ENCODE data around the gene STIM1.

The STIM1 gene

GRCh38 chr11:3925513-3925912 is 70.0 kb downstream of the STIM1 start:
- no peak for DNase-seq

GRCh38 chr11:3926458-3927095 is 71.1 kb downstream of the STIM1 start:
- no peak for DNase-seq

- DNase-seq: no peak
Observed at GRCh38 chr11:3927129-3927796, 71.8 kb downstream of the STIM1 start.

- DNase-seq: no peak
Observed at GRCh38 chr11:3929232-3929631, 73.8 kb downstream of the STIM1 start.

GRCh38 chr11:3929649-3930048 is 74.2 kb downstream of the STIM1 start:
- DNase-seq: no peak

GRCh38 chr11:3932698-3933097 is 77.2 kb downstream of the STIM1 start:
- DNase-seq: no peak

- DNase-seq: no peak
Observed at GRCh38 chr11:3933165-3933628, 77.7 kb downstream of the STIM1 start.

GRCh38 chr11:3934658-3935057 is 79.2 kb downstream of the STIM1 start:
- DNase-seq: no peak

- DNase-seq: no peak
Observed at GRCh38 chr11:3936517-3936916, 81.1 kb downstream of the STIM1 start.

GRCh38 chr11:3939211-3939610 is 83.7 kb downstream of the STIM1 start:
- DNase-seq: no peak

GRCh38 chr11:3939651-3940190 is 84.3 kb downstream of the STIM1 start:
- DNase-seq: no peak

- no peak for DNase-seq
Observed at GRCh38 chr11:3942160-3942955, 86.9 kb downstream of the STIM1 start.

- no peak for DNase-seq
Observed at GRCh38 chr11:3942956-3943497, 87.6 kb downstream of the STIM1 start.

GRCh38 chr11:3944198-3944597 is 88.7 kb downstream of the STIM1 start:
- DNase-seq: no peak

- DNase-seq: no peak
Observed at GRCh38 chr11:3946455-3947017, 91.1 kb downstream of the STIM1 start.

GRCh38 chr11:3947061-3947460 is 91.6 kb downstream of the STIM1 start:
- DNase-seq: no peak

GRCh38 chr11:3949125-3949524 is 93.7 kb downstream of the STIM1 start:
- no peak for DNase-seq

GRCh38 chr11:3950996-3951660 is 95.7 kb downstream of the STIM1 start:
- DNase-seq: no peak

- DNase-seq: no peak
Observed at GRCh38 chr11:3952715-3953114, 97.3 kb downstream of the STIM1 start.

- no peak for DNase-seq
Observed at GRCh38 chr11:3953327-3953726, 97.9 kb downstream of the STIM1 start.

- no peak for DNase-seq
Observed at GRCh38 chr11:3954448-3955298, 99.2 kb downstream of the STIM1 start.

- no peak for DNase-seq
Observed at GRCh38 chr11:3955299-3955665, 99.8 kb downstream of the STIM1 start.

Measured in suppressor macrophage treated with lipopolysaccharide for 4 hours (primary cell).